Ishikawa (cell line): ENCODE data around the gene PLEKHA5.

Experiments
- CEBPB ChIP-seq: IDR thresholded peaks from 2 replicates; pipeline ENCODE4 v1.6.1; 2012
- CREB1 ChIP-seq: IDR thresholded peaks from 2 replicates; pipeline ENCODE4 v1.6.1; 2012; ENCODE audit warnings: low read depth
- EGR1 ChIP-seq: IDR thresholded peaks from 2 replicates; pipeline ENCODE4 v1.6.1; 2012
- EP300 ChIP-seq: IDR thresholded peaks from 2 replicates; pipeline ENCODE4 v1.6.1; 2012; ENCODE audit warnings: borderline replicate concordance
- FOXM1 ChIP-seq: IDR thresholded peaks from 2 replicates; pipeline ENCODE4 v1.6.1; 2012; ENCODE audit warnings: low read depth, borderline replicate concordance
- NFIC ChIP-seq: IDR thresholded peaks from 2 replicates; pipeline ENCODE4 v1.6.1; 2012
- RAD21 ChIP-seq: IDR thresholded peaks from 2 replicates; pipeline ENCODE4 v1.6.1; 2012; ENCODE audit warnings: low read depth
- TAF1 ChIP-seq: IDR thresholded peaks from 2 replicates; pipeline ENCODE4 v1.6.1; 2012; ENCODE audit warnings: low read depth, mild to moderate bottlenecking
- TCF12 ChIP-seq: IDR thresholded peaks from 2 replicates; pipeline ENCODE4 v1.6.1; 2012; ENCODE audit warnings: low read depth
- TEAD4 ChIP-seq: IDR thresholded peaks from 2 replicates; pipeline ENCODE4 v1.6.1; 2012
- YY1 ChIP-seq: IDR thresholded peaks from 2 replicates; pipeline ENCODE4 v1.6.1; 2012; ENCODE audit warnings: low read depth
- ZBTB7A ChIP-seq: IDR thresholded peaks from 2 replicates; pipeline ENCODE4 v1.6.1; 2012; ENCODE audit warnings: low read depth
- TF ChIP-seq, protein P1 (sequence below): IDR thresholded peaks from 2 replicates; pipeline ENCODE4 v1.6.1; 2012
- TF ChIP-seq, protein P2 (sequence below): IDR thresholded peaks from 2 replicates; pipeline ENCODE4 v1.6.1; 2012
- TF ChIP-seq, protein P3 (sequence below): IDR thresholded peaks from 2 replicates; pipeline ENCODE4 v1.6.1; 2012; ENCODE audit warnings: low read depth, mild to moderate bottlenecking

PLEKHA5 gene

DNA sequence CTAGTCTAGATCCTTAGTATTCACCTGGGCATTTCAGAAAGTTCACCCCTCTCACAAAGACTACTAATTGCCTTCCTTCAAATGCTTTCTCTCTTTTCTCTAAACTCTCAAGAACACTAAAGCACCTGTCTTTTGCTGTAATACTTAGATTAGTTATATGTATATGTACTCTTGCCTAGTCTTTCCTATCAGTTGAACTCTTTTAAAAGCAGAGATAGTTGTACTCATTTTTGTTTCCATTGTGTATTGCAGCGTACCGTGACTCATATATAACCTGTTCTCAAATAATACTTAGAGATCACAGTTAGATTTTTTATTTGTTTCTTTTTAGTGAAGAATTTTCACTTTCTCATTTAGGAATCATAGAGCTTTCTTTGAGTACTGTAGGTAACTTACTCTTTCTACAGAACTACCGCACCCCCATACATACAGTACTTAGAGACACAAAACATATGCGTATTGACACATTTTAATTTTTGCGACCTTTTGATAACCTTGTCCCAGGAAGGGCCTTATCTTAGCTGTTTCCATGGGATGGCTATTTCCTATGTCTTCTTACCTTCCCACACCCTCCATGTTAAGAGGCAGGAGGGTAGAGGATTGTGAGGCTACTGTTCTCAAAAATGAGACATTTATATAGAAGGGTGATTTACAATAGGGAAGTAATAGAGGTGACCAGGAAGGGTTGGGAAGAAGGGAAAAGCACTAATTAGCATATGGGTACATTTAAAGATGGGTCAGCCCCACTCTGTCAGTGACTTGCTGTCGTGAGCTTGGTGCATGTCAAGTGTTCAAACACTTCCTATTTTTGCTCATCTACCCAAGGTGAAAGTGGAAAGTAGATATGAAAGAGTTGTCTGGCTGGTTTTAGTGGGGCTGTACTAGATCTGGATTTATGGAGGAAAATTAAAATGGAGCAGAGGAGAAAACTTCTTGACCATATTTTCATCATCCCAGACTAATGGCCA, 74.3 kb downstream of the PLEKHA5 start:
- TF ChIP-seq TAF1 (no peak), CREB1 (no peak), RAD21 (no peak), YY1 (no peak), CEBPB (no peak), TCF12 (no peak), FOXM1 (no peak), EGR1 (no peak), TEAD4 (no peak), NFIC (no peak), EP300 (no peak), ZBTB7A (no peak)
- TF ChIP-seq, protein P1, sequence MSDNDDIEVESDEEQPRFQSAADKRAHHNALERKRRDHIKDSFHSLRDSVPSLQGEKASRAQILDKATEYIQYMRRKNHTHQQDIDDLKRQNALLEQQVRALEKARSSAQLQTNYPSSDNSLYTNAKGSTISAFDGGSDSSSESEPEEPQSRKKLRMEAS = no peak
- TF ChIP-seq, protein P2, sequence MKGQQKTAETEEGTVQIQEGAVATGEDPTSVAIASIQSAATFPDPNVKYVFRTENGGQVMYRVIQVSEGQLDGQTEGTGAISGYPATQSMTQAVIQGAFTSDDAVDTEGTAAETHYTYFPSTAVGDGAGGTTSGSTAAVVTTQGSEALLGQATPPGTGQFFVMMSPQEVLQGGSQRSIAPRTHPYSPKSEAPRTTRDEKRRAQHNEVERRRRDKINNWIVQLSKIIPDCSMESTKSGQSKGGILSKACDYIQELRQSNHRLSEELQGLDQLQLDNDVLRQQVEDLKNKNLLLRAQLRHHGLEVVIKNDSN = no peak
- TF ChIP-seq, protein P3, sequence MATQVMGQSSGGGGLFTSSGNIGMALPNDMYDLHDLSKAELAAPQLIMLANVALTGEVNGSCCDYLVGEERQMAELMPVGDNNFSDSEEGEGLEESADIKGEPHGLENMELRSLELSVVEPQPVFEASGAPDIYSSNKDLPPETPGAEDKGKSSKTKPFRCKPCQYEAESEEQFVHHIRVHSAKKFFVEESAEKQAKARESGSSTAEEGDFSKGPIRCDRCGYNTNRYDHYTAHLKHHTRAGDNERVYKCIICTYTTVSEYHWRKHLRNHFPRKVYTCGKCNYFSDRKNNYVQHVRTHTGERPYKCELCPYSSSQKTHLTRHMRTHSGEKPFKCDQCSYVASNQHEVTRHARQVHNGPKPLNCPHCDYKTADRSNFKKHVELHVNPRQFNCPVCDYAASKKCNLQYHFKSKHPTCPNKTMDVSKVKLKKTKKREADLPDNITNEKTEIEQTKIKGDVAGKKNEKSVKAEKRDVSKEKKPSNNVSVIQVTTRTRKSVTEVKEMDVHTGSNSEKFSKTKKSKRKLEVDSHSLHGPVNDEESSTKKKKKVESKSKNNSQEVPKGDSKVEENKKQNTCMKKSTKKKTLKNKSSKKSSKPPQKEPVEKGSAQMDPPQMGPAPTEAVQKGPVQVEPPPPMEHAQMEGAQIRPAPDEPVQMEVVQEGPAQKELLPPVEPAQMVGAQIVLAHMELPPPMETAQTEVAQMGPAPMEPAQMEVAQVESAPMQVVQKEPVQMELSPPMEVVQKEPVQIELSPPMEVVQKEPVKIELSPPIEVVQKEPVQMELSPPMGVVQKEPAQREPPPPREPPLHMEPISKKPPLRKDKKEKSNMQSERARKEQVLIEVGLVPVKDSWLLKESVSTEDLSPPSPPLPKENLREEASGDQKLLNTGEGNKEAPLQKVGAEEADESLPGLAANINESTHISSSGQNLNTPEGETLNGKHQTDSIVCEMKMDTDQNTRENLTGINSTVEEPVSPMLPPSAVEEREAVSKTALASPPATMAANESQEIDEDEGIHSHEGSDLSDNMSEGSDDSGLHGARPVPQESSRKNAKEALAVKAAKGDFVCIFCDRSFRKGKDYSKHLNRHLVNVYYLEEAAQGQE = no peak

DNA sequence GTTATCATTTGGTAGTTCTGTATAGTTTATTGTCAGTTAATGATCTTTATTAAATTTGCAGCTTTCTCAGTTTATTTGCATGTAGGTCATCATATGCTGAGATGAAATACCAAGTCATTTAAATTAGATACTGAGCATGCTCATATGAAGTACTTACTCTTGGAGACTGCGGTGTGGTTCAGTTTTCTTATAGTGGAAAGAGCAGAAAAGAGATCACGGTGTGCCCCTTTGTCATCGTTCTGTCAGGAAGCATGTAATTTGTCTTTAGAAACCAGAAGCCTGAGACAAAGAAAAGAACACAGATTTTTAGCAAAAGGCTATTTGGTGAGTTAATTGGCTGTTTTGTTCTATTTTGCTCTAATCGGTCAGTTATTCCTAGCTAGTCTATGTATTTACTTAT, 75.6 kb downstream of the PLEKHA5 start:
- TF ChIP-seq TEAD4 = no peak
- no peak for TF ChIP-seq CEBPB
- no peak for TF ChIP-seq RAD21
- TF ChIP-seq FOXM1 = no peak
- TF ChIP-seq TAF1 = no peak
- TF ChIP-seq, protein P1 = no peak
- no peak for TF ChIP-seq YY1
- TF ChIP-seq, protein P2 = no peak
- TF ChIP-seq EP300 = no peak
- no peak for TF ChIP-seq EGR1
- no peak for TF ChIP-seq ZBTB7A
- no peak for TF ChIP-seq TCF12
- TF ChIP-seq CREB1 = no peak

DNA sequence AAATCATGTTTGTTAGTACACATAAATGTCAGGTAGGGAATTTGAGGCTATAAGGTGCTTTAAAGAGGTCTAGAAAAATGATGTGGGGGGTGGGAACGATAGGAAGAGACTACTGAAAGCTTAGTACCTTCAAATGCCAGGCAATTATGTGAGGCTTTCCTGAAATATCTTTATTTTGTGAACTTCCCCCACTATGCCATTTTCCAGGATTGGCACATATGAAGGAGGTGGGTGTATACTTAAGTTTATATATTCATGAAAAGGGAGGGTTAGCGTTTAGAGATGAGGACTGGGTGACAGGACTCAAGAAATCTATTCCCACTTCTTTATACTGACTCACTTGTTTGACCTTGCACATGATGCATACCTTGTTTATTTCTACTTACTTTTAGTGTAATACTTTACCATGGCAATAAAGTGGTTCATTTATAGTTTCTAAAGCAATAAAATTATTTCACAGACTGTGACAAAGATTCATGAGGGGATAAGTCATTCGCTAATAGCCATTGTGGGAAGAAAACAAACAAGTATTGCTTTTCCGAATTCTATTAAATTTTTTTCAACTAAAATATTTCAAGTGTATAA, 77.1 kb downstream of the PLEKHA5 start:
- no peak for TF ChIP-seq ZBTB7A
- TF ChIP-seq, protein P3 = no peak
- TF ChIP-seq FOXM1 = no peak
- TF ChIP-seq CEBPB = no peak
- TF ChIP-seq EGR1 = no peak
- TF ChIP-seq NFIC = no peak
- no peak for TF ChIP-seq CREB1
- TF ChIP-seq TEAD4 = no peak
- no peak for TF ChIP-seq TAF1
- no peak for TF ChIP-seq RAD21
- TF ChIP-seq YY1 = no peak
- TF ChIP-seq, protein P2 = no peak
- TF ChIP-seq EP300 = no peak
- TF ChIP-seq, protein P1 = no peak
- no peak for TF ChIP-seq TCF12

DNA sequence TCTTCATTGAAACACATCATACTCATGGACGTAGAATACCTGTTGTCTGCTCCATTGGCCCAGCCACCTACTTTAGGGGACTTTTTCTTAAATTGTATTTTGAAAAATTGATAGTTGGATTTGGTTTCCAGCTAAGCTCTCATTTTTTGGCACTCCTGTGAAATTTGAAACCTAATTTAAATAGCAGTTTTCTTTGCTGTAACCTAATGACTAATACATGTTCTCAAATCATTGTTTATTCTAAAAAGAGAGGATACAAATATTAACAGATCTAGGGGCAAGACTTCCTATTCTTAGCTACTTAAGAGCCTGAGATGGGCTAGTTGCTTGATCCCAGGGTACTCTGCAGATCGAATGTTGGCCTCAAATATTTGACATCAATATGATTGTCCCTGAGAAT, 78.9 kb downstream of the PLEKHA5 start:
- TF ChIP-seq FOXM1 (no peak), EP300 (no peak), RAD21 (no peak), ZBTB7A (no peak), YY1 (no peak), CEBPB (no peak), TCF12 (no peak)
- TF ChIP-seq, protein P1 = no peak
- TF ChIP-seq, protein P2 = no peak
